ENCODE data around the gene POLE4.

GRCh38 chr2:74952575-74952974, 5.9 kb upstream of the POLE4 start:
- no peak for TF ChIP-seq CTCF (tag by site-specific recombination; IDR thresholded peaks at IDR 0.05)
- no peak for TF ChIP-seq MZF1 (tag by site-specific recombination; IDR thresholded peaks at IDR 0.05; ENCODE audit: borderline replicate concordance)
- no peak for TF ChIP-seq YY1 (tag by site-specific recombination; IDR thresholded peaks at IDR 0.05)

Data from HEK293 (cell line).